Hippocampal formation (tissue), 2 donors: ENCODE data around the gene DAPK1.

ENCODE experiments used
- DNase-seq, 2 donors: peaks; one replicate each; lab custom pipeline; 2025; lab: John Stamatoyannopoulos, UW

Gene DAPK1

DNA sequence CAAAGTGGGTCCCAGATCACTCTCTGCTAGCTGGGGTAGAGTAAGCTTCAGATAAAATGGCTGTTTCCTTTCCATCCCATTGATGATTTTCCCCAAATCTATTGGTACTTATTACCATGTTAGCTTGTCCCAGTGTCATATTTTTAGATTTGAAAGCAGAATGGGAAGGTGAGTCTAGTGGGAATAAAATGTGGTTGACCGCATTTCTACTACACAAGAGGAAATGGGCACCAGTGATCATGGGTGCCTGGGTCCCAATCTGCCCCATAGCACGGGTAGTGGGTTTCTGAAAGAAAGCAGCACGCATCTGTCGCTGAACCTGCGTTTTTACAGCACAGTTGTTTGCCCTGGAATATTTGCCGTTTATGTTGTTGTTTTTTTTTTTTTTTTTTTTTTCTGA lies 20.1 kb downstream of the DAPK1 start:
- DNase-seq: no peak

DNA sequence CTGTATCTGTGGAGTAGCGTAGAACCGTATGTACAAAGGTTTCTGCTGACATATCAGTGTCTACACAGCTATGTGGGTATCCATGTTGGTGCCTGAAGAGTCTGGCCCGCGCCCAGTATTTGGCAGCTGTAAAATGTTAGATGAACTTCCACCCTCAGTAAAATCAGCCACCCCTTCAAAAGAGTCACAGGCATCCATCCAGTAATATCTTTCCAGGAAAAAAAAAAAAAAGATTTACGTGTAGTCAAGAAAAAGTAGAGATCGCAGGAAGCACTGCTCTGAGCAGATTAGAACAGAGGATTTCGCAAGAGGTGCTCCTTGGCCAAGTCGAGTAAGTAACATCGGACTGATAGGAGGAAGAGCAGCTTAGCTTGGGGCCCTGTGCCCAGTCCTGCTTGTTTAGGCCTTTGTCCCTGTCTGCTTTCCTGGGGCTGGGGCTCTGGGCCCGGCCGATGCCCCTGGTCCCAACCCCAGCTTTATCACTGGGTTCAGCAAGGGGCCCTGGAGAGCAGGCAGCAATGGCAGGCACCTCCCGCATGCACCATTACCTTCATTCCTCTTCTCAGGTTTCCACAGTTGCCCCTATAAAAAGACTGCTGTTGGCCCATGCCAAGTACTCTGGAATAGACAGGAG lies 21.2 kb downstream of the DAPK1 start:
- DNase-seq: no peak

DNA sequence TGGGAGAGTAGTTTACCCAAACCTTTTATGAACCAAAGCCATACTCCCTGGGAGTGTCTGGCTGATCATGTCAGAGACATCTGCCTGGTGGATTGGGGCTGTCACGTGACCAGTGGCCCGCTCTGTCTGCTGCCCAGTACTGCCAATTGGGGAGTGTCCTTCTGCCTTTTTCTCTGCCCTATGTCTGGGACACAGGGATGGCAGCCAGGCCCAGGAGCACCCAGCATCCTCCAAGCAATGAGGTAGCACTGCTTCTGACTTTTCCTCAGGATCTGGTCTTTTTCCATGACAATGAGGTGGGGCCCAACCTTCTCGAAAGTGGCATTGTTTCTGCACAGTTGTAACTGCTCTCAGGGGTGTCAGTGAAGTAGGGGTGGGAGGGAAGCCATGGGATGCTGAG lies 21.8 kb downstream of the DAPK1 start:
- no peak for DNase-seq

DNA sequence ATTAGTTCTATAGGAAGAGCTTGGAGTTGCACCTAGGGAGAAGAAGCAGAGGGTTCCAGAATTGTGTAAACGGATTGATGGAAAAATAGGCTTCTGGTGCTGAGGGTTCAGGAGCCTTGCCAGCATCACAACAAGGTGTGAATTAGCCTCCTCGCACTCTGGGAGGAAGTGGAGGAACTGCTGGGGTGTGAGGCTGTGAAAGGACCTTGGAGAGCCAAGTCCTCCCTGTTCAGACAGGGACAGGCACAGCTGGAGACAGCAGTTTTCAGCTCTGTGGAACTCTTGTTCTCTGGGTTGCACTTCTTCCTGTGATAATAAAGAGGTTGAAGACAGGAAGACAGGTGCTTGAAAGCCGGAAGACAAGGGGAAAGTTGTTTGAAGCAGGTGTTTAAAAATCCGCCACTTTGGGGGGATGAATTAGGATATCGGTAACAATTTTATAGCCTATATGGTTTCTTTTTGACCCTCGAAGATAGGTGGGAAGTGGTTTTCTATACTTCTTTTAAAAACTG lies 22.6 kb downstream of the DAPK1 start:
- DNase-seq: no peak

DNA sequence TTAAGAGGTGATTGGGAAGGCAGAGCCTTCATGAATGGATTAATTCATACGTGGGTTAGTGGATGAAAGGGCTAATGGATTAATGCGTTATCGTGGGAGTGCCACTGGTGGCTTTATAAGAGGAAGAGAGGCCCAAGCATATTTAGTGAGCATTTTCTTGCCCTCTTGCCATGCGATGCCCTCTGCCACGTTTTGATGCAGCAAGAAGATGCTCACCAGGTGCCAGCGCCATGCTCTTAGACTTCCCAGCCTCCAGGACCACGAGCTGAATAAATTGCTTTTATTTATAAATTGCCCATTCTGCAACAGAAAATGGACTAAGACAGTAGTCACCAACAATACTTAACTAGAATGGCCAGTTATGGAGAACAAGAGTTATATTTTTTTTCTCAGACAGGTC lies 24.2 kb downstream of the DAPK1 start:
- DNase-seq: no peak

DNA sequence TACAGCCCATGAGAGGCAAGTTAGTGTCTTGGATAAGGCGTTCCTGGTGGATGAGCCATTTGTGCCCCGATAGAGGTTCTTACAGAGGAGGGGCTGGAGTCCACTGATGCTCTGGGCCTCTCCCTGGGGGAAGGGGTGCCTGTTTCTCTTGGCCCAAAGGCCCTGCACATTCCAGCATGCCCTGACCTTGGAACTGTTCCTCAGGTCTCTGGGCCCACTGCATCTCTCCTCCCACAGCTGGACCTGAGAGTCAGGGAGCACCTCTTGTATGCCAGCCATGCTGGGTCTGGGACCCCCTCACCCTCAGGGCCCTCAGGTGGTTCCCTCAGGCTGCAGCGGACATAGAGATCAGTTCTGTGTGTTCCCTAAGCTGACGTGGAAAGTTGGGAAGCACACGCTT lies 26.4 kb downstream of the DAPK1 start:
- DNase-seq: no peak

DNA sequence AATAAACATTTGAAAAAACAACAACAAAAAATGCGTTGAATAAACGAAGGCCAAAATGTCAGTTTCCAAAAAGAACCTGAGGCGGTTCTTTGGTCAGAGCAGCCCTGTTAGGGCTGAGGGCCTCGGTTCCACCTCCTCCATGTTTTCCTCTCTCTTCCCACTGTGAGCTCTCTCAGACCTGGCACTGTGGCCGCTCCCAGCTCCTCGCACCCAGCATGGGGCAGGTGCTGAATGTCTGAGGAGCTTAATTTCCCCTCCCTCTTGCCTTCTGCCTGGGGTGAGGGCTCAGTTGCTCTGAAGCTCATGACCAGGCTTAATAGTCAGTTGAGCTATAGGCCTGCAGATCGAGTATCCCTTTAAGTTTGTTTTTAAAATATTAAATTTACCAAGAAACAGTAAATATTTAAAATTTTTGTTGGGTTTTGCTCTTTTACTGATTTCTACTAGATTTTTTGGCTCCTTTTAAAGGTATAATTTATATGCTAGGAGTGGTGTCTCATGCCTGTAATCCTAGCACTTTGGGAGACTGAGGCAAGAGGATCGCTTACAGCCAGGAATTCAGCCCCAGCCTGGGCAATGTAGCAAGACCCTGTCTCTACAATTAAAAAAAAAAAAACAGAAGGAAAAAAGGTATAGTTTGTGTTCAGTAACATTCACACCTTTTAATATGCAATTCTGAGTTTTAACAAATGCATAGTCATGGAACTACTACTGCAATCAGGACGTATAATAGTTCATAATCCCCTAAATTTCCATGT lies 28.1 kb downstream of the DAPK1 start:
- no peak for DNase-seq

DNA sequence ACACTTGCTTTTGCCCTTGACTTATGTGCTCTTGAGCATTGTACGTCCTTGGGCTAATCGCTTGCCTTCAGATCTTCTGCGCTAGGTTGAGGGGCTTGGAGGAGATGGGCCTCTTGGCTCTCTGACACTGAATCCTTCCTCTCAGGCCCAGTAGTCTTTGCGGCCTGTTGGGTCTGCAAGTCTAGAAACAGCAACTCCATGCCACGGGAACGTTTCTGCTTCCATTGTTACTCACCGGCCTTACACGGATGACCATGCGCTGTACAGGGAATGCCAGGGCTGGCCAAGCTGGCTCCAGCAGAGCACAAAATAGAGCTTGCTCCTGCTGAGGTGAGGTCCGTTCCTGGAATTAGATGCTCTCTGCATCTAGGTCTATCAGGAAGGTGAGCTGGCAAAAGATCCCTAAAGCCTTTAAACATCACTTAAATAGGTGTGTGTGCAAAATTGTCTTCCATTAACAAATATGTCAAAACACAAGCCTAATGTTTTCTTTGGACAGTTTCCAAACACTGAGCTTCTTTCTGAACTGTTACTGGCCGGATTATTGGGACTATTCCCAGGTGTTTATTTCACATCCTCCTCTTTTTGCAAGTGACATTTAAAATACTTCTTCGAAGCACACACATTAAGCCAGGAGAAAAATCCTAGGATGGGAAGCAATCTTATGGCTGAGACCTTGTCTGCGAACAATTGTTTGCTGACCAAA lies 29.7 kb downstream of the DAPK1 start:
- no peak for DNase-seq

DNA sequence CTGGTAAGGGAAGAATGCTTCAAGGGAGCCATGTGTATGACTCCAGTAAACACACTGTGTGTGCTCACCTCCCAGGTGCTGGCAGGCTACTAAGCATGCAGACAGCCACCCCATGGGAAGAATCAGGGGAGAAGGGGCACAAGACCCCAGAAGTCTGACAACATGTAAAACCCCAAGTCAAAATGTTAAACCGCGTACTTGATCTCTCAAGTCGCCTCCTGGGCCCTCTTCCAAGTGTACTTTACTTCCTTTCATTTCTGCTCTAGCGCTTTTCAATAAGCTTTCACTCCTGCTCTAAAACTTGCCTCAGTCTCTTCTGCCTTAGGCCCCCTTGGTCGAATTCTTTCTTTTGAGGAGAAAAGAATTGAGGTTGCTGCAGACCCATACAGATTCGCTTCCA lies 31.3 kb downstream of the DAPK1 start:
- no peak for DNase-seq

DNA sequence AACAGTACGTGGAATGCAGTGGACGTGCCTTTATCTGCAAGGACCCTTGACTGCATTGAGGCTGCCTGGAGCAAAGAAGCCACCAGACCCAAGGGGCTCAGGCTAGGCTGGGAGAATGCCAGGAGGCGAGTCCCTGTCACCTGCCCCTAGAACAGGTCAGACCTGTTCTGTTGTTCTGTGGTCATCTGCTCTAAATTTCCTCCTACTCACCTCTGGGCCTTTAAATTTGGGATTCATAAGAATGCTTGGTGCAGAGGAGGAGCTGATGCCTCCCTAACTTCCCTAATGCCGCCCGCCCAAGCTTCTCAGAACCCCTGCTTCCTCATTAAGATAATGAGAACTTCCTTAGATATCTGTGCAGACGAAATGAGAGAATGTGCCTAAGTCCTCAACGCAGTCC lies 32.0 kb downstream of the DAPK1 start:
- DNase-seq: no peak

DNA sequence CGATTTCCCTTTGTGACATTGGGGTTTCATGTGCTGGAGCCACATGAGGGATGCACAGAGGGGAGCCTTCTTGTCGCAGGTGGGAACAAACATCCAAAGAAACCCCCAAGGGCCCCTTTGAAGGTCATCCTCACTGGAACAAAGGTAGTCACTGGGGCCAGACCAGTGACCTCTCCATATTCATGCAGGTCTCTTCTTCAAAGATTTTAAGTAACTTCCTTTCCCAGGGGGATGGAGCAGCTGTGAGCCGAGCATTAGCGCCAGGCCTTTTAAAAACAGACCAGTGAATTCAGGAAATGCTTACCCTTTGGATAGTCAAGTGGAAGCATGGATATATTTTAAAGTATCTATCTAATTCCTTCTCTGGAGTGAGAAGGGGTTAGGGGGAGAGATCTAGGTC lies 33.0 kb downstream of the DAPK1 start:
- DNase-seq: no peak

DNA sequence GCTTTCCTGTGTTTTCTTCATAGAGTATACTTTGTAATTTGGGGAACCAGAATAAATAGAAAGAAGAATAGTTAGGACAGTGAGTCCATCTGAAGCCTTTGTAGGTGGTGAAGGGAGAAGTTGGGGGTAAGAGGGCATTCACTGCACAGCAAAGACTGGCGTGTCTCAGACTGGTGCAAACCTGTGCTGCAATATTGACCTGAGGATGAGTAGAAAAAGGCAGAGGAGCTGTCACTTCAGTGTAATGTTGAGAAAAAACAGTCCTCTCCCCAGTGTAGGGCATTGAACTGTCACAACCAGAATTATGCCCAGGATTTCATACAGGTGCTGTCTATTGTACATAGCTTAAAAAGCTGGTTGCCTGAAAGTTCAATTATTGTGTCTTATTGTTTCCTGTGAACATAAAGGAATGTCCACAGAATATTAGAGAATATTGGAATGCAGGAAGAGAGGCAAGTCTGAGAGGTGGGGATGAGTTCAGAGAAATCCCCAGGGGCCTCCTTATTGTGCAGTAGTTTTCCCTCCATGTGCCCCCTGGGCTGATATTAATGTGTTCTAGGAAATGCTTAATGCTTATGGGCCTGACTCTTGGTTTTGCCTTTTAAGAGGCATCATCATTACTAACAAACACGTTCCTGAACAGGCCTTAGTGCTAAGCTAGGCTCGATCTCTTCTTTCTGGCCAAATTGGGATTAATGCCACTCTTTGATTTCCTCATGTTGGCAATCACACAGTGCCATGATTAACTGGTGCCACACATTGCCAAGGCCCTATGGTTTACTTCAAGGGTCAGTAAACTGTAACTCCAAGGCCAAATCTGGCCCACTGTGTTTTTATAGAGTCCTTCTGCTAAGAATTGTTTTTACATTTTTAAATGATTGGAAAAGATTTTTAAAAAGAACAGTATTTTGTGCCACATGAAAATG lies 34.0 kb downstream of the DAPK1 start:
- no peak for DNase-seq

DNA sequence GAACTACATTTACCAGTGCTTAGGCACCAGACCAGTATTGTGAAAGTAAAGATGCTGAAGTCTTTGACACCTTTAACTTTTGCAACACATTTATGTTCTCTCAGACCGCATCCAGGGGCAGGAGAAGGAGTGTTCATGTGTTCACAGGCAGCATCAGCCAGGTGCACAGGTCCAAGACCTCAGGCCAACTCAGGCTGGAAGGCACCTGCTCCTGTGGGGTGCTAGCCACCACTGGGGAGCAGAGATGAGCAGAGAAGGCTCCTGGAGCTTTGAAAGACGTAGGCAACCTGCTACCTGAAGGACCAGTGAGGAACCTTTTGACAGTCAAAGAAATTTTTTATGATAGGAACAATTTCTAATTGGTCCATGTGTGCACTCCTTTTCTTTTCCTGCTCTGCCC lies 35.6 kb downstream of the DAPK1 start:
- DNase-seq: no peak

DNA sequence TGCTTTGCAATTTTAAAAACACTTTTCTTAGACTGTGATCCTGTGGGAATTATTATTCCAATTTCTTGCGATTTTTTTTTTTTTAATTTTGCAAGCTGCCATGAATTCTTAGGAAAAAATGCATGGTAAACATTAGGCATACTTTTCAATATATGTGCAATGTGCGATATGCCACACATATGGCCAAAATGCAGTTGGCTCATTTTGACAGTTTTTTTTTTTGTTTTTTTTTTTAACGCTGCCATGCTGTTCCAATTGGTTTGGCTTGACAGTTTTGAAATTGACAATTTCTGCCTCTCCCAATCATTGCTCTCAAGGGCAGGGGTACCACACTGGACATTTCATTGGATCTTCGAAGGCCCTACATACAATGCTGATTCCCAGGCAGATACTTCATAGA lies 36.4 kb downstream of the DAPK1 start:
- no peak for DNase-seq

DNA sequence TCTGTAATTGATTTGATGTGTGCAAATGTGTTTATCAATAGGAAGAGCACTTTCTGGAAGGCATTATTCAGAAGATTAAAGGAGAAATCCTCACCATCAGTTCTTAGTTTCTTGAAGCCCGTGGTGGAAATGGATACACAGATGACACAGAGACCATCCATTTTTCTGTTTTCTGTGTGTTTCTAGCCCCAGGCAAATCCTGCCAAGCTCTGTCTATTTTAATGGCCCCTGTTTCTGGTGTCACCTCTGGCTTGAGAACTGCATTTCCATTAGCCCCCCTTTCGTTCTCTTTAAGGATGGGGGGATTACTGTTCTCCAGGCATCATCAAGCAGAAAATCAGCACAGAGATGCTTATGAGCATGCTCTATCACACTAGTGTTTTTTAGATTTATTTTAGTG lies 37.3 kb downstream of the DAPK1 start:
- no peak for DNase-seq

DNA sequence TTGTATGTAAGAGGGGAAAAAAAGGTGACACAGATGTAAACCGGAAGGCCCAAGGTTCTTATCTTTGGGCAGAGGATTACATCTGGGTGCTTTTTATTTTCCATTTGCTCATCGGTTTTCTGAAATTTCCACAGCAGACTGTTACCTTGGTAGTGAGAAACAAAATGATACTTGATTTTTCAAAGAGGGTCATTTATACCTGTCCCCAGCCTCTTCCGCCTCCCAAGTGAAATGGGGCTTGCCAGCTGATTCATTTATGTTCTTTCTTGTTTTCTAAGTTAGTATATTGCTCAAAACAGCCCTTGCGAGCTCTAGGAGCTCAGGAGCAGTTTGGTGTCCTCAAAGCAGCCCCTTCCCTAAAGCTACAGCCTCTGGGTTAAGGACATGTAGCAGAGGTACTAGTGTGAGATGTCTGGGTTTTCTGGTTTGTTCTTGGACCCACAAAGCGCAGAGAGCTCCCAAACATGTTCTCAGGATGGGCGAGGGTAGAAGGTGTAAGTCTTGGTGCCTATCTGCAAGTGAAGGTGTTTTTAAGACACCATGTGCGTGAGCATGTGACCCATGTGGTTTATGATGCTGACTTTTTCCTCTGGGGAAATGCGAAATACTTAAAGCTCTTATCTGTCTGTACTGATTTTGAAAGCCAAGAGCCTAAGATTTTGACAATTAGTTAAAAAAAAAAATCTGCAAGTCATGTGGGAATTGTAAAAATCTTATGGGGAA lies 38.3 kb downstream of the DAPK1 start:
- DNase-seq: no peak

DNA sequence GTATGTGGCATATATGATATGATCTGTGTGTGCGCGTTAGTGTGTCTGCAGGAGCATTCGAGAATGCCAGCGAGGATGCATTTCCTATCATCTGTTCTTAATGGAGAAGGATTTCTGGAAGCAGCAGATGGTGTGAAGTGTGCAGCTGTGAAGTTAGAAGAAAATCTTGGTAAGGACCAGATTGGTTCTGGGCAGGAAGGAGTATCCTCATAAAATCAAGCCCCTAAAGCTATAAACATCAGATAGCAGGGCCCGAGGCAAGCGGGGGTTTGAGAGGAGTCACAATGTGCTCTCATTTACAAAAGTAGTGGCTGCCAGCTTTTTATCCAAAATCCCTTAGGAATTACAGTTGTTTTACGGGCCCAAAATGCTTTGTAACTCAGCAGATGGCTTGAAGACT lies 40.0 kb downstream of the DAPK1 start:
- no peak for DNase-seq

DNA sequence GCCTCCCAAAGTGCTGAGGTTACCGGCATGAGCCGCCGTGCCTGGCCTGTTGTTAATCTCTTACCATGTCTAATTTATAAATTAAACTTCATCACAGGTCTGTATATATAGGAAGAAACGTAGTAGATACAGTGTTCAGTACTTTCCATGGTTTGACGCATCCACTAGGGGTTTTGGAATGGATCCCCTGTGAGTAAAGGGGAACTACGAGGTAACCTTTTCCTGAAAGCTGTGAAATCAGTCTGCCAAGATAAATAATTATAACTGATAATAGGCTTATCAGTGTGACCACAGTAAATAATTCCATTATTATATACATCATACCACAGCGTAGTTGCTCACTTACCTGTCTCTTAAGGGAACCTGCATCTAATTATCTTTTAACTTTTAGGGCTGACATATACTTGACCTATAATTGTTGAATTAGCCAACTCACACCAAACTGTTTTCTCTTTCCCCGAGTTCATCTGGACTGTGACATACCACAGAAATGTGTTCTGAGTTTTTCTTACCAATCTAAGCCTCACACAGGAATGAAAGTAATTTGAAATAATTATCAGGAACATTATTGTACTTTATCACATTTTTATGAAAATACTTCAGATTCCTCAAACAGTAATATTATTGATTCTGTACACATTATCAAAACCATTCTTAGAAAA lies 42.9 kb downstream of the DAPK1 start:
- no peak for DNase-seq

DNA sequence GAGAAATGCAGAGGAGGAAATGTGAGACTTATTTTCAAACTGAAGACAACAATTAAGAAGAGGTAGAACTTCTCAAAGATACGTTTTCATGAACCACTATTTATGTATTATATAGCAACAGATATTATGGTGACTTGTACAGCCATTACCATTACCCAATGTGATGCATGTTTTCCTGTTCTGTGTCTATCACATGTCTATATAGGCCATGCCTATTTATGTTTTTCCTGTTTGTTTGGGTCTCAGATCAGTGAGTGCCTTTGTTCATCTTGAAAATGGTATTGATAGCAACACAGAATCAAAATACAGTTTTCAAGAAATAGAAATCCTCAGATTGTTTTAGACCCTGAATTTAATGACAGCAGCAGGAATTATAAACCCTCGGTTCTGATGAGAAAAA lies 44.0 kb downstream of the DAPK1 start:
- DNase-seq: no peak

DNA sequence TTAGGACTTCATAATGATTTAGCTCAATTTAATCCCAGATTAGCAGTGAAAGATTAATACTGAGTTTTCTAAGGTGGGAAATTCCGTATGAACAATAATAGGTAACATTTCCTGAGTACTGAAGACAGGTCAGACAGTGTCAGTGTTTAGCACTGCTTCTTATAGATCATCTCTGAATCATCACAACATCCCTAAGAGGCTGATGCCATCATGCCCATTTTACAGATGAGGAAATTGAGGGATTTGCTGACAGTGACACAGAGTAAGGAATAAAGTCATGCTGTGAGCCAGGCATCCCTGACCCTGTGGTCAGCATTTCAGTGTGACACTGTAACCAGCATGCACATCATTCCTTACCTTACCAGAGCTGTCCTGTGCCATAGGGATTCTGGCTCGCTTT lies 44.5 kb downstream of the DAPK1 start:
- no peak for DNase-seq

DNA sequence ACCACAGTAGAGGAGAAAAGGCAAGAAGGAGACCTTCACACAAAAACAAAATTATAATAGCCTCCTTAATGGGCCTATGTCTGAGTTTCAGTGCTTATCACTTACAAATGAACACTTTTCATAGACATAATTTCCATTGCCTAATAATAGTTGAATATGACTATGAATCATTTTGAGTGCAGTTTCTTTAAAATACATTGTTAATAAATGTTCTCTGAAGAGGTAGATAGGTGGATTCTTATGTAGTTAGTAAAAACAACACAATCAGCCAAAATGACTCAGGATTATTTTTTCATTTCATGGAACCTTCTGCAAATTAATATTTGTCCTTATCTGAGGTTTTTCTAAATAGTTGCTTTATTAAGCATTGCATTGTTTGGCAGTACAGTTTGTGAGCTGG lies 45.6 kb downstream of the DAPK1 start:
- no peak for DNase-seq
